GM18502 (cell line): ENCODE results near the gene VWA3A.
"Not testable (repeated sequence)": the region's sequence is repeated elsewhere in the genome, so short reads cannot be mapped to it uniquely, and the experiment has no call there.

Source experiments
- ATAC-seq: cut with Tn5 transposase; IDR thresholded peaks from one replicate; pipeline ENCODE4 v1.9.1; 2021; ENCODE audit warnings: mild to moderate bottlenecking; ENCODE audit not compliant: unreplicated experiment, poor library complexity

The VWA3A gene

GRCh38 chr16:22128537-22128936 lies 36.2 kb downstream of the VWA3A start:
- ATAC-seq = not testable (repeated sequence)

- no peak for ATAC-seq
Measured at GRCh38 chr16:22130528-22130927, 38.2 kb downstream of the VWA3A start.

- ATAC-seq = no peak
Measured at GRCh38 chr16:22132801-22133200, 40.5 kb downstream of the VWA3A start.

GRCh38 chr16:22138482-22138881 lies 46.1 kb downstream of the VWA3A start:
- ATAC-seq = no peak

- no peak for ATAC-seq
Measured at GRCh38 chr16:22139008-22139407, 46.7 kb downstream of the VWA3A start.

GRCh38 chr16:22139732-22140131 lies 47.4 kb downstream of the VWA3A start:
- ATAC-seq = no peak

- no peak for ATAC-seq
Measured at GRCh38 chr16:22141767-22142166, 49.4 kb downstream of the VWA3A start.

GRCh38 chr16:22144520-22144919 lies 52.2 kb downstream of the VWA3A start:
- no peak for ATAC-seq

- no peak for ATAC-seq
Measured at GRCh38 chr16:22147853-22148252, 55.5 kb downstream of the VWA3A start.

GRCh38 chr16:22151246-22151998 lies 59.1 kb downstream of the VWA3A start:
- ATAC-seq = no peak

GRCh38 chr16:22152316-22152715 lies 60.0 kb downstream of the VWA3A start:
- no peak for ATAC-seq

- ATAC-seq = not testable (repeated sequence)
Measured at GRCh38 chr16:22153078-22153477, 60.7 kb downstream of the VWA3A start.

GRCh38 chr16:22161401-22161800 lies 69.1 kb downstream of the VWA3A start:
- ATAC-seq = no peak

GRCh38 chr16:22161999-22162655 lies 69.8 kb downstream of the VWA3A start, which contains the start of gene SDR42E2:
Gene SDR42E2 (plus strand): TSS chr16:22162506. CDS start chr16:22165583, 3,077 bp downstream.
- ATAC-seq = no peak

GRCh38 chr16:22162656-22163009 lies 70.3 kb downstream of the VWA3A start:
- ATAC-seq = no peak

- ATAC-seq = no peak
Measured at GRCh38 chr16:22163806-22164205, 71.5 kb downstream of the VWA3A start.

- no peak for ATAC-seq
Measured at GRCh38 chr16:22164482-22164881, 72.1 kb downstream of the VWA3A start.

- no peak for ATAC-seq
Measured at GRCh38 chr16:22165508-22166285, 73.4 kb downstream of the VWA3A start.

- no peak for ATAC-seq
Measured at GRCh38 chr16:22171953-22172352, 79.6 kb downstream of the VWA3A start.

GRCh38 chr16:22172642-22173041 lies 80.3 kb downstream of the VWA3A start:
- ATAC-seq = not testable (repeated sequence)

- no peak for ATAC-seq
Measured at GRCh38 chr16:22174642-22175041, 82.3 kb downstream of the VWA3A start.
